GM12865 (cell line): ENCODE results near the gene RBM48.

Experiments
- DNase-seq: peaks from one replicate; pipeline ENCODE4 v3.0.0; 2010; ENCODE audit warnings: low read depth
- H3K4me3 ChIP-seq: 2 replicates; pipeline ENCODE4 v1.5.1; 2011; ENCODE audit warnings: mild to moderate bottlenecking, low read depth, low read length, control low read depth
- CTCF ChIP-seq: IDR thresholded peaks from 2 replicates; pipeline ENCODE4 v1.5.1; 2011; ENCODE audit warnings: low read length, control low read depth, low read depth, inconsistent platforms; ENCODE audit not compliant: insufficient read depth; ENCODE audit errors: missing control alignments

Gene RBM48

GRCh38 chr7:92496876-92497275, 31.7 kb upstream of the RBM48 start:
- TF ChIP-seq CTCF: no peak
- H3K4me3 ChIP-seq: no peak overlapping the region
- no peak for DNase-seq

- no peak overlapping the region for H3K4me3 ChIP-seq
- no peak for DNase-seq
- no peak for TF ChIP-seq CTCF
These were observed 30.0 kb upstream of the RBM48 start for GRCh38 chr7:92498557-92498956.

GRCh38 chr7:92503767-92504166, 24.8 kb upstream of the RBM48 start:
- DNase-seq: no peak
- H3K4me3 ChIP-seq: no peak overlapping the region
- TF ChIP-seq CTCF: no peak

GRCh38 chr7:92504563-92504962, 24.0 kb upstream of the RBM48 start:
- no peak overlapping the region for H3K4me3 ChIP-seq
- no peak for DNase-seq
- no peak for TF ChIP-seq CTCF

GRCh38 chr7:92506363-92506762, 22.2 kb upstream of the RBM48 start:
- no peak for DNase-seq
- TF ChIP-seq CTCF: no peak
- no peak overlapping the region for H3K4me3 ChIP-seq

GRCh38 chr7:92508946-92509345, 19.6 kb upstream of the RBM48 start:
- no peak for DNase-seq
- TF ChIP-seq CTCF: no peak
- no peak overlapping the region for H3K4me3 ChIP-seq

GRCh38 chr7:92513167-92513902, 15.3 kb upstream of the RBM48 start:
- H3K4me3 ChIP-seq: no peak overlapping the region
- no peak for TF ChIP-seq CTCF
- no peak for DNase-seq
